GM19328 (cell line): ENCODE data around the gene GPATCH4.
"Not testable (repeated sequence)": the region's sequence is repeated elsewhere in the genome, so short reads cannot be mapped to it uniquely, and the experiment has no call there.

ENCODE experiments used
- ATAC-seq: cut with Tn5 transposase; IDR thresholded peaks from one replicate; pipeline ENCODE4 v1.9.1; 2021; ENCODE audit warnings: mild to moderate bottlenecking, moderate library complexity; ENCODE audit not compliant: unreplicated experiment

Gene GPATCH4

DNA sequence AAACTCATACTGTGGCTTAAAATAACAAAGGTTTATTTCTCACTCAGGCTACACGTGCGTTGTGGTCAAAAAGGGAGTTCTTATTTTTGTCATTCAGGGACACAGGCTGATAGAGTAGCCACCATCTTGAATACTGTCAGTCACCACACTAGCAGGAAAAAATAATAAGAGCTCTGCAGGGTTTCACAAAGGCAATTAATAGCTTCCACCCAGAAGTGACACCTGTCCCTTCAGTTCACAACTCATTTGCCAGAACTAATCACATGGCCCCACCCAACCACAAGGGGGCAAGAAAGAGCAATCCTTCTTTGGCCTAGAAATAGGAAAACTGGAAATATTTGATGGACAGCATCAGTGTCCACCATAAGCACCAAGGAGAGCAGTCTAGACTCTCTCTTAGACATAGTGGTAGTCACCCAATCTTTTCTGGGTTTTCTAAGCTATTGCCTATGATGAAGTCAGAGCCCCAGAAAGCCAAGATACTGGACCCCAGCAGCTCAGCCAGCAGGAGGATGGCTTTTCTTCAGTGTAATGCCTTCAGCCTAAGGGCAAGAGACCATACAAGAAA, 26.1 kb upstream of the GPATCH4 start:
- ATAC-seq = no peak

DNA sequence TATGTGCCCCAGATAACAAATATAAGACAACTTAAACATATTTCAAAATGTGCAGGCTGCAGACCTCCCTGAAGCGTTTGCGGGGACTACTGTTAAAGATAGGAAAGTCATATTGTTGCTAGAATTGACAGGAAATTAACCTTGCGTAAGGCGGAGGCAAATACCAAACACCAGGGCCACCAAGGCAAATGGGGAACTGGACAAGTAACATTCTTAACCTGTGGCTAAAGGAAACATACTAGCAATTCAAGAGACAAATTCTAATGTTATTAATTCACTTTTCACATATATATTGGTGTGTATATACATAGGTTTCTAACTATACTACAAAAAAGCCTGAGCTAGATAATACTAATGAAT, 24.8 kb upstream of the GPATCH4 start:
- no peak for ATAC-seq

DNA sequence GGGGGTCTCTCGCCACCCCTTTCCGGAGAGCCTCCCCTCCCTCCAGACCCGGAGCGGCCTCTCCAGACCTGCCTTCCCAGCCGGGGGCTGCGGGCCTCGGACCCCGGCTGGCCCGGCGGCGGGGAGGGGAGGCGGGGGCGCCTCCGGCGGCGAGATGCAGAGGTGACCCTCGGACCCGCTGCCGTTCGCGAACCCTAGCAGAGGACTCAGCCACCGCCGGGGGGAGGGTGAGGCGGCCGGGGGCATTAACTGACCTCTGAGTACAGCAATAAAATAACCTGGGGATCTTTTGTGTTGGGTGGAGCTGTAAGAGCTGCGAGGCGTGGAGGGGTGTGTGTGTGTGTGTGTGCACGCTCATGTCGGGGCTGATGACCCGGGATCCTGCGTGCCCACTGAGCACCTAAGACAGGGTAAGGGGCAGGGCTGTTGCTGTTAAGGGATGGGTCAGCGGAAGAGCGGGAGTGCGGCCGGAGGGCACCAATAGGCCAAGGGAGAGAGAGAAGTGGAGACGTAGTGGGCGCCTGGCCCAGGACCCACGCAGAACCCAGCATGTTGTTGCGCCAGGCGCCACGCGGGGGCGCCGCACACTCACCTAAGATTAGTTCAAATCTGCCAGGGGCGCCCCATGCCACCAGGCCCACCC, 24.3 kb upstream of the GPATCH4 start:
- ATAC-seq = no peak

DNA sequence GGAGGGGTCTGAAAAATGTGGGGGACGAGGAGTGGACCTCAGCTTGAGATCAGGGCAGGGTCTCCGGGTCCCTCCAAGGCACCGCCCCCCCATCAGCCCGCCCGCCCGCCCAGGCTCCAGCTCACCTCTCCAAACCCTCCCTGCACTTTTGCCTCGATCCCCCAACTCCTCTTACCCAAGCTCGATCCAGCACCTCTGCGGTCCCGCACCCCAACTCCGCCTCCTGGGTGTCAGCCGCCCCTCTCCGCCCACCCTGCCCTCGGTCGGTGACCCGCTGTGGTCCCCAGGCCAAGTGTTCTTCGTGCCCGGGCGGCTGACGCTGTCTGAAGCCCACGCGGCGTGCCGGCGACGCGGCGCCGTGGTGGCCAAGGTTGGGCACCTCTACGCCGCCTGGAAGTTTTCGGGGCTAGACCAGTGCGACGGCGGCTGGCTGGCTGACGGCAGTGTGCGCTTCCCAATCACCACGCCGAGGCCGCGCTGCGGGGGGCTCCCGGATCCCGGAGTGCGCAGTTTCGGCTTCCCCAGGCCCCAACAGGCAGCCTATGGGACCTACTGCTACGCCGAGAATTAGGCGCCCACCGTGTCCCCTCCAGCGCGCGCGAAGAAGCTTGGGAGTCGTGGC, 23.6 kb upstream of the GPATCH4 start:
- no peak for ATAC-seq

DNA sequence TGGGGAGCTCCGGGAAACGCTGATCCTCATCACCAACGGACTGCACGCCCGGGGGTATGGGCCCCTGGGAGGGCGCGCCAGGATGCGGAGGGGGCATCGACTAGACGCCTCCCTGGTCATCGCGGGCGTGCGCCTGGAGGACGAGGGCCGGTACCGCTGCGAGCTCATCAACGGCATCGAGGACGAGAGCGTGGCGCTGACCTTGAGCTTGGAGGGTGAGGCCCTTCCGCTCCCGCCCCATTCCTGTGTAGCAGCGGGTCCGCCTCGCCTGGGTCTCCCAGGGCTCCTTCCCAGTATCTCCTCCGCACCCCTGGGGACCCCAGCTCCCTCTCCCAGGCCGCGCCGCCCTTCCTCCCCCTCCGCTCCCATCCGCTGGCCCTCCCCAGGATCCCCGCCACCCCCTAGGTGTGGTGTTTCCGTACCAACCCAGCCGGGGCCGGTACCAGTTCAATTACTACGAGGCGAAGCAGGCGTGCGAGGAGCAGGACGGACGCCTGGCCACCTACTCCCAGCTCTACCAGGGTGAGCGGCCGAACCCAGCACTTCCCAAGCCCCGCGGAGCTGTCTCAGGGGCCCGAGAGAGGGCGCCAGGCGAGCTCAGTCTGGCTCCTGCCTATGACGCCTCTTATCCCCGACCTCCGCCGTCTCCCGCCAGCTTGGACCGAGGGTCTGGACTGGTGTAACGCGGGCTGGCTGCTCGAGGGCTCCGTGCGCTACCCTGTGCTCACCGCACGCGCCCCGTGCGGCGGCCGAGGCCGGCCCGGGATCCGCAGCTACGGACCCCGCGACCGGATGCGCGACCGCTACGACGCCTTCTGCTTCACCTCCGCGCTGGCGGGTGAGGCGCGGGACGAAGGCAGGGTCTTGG, 22.9 kb upstream of the GPATCH4 start:
- no peak for ATAC-seq

DNA sequence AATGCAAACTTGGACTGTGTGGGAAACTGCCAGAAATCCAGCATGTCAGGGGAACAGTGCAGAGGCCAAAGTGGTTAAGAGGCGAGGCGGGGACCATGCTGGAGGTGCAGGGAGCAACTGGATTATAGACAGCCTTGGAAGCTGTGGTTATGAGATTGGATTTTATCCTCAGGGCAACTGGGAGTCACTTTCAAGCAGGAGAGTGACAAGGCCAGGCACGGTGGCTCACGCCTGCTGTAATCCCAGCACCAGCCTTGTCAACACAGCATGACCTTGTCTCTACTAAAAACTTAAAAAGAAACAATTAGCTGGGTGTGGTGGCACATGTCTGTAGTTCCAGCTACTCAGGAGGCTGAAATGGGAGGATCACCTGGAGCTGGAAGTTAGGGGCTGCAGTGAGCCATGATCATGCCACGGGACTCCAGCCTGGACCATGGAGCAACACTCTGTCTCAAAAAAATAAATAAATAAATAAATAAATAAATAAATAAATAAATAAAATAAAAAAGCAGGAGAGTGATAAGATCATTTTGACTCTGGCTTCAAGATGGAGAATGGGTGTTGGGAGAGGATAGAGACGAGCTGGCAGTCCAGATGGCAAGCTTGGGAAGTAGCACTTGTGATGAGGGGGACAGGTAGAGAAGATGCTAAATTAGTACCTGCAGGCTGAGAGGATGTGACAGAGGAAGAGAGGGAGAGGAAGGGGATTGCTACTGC, 21.5 kb upstream of the GPATCH4 start:
- no peak for ATAC-seq

DNA sequence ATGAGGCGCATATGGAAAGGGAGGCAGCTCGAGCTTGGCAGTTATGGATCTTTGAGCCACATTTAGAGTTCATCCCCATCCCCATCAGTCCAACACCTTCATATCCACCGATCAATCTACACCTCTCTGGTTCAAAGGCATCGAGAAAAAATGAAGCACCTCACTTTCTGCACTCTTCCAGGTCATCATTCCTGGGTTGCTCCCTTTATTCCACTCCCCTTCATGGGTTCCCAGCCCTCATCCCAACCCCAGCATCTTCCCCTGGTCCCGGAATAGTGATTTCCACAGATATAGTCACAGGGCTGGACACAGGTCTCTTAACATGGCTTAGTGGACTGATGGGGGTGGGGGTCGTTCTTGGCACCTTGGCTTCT, 18.3 kb upstream of the GPATCH4 start:
- ATAC-seq = no peak

DNA sequence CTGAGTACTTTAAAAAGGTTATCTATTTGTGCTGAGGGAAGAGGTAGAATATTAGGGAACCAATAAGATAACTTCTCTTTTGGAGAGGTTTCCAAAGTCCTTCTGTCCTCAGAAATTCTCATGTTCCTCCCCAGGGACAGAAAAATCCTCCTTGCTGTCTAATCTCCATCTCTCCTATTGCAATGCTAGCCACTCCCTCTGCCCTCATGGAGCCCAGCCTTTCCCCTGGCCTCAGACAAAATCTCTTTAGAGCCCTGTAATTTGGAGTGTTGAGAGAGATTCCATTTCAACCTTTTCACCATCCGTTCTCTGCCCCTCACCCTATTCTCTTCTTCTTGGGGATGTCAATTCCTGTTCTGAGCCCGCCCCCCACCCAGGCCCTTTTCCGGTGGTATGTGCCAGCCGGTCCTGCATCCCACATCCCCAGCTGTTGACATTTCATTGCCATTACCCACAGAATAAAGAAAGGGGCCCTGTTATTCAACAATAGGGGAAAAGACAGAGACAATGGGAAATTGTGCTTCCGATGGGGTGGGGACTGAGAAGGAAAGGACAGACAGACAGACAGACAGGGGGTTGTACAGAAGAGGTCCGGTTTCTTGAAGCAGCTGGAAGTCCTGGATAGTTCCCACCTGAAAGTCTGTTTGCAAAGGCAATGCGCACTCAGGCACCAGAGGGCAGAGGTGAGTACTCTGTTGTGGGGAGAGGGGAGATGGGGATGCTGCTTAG, 17.7 kb upstream of the GPATCH4 start, which contains the start of gene HAPLN2:
HAPLN2 (plus strand) TSS at position 563 of the 729 bp plus-strand sequence. CDS start 4,076 bp downstream, outside the sequence.
- no peak for ATAC-seq

DNA sequence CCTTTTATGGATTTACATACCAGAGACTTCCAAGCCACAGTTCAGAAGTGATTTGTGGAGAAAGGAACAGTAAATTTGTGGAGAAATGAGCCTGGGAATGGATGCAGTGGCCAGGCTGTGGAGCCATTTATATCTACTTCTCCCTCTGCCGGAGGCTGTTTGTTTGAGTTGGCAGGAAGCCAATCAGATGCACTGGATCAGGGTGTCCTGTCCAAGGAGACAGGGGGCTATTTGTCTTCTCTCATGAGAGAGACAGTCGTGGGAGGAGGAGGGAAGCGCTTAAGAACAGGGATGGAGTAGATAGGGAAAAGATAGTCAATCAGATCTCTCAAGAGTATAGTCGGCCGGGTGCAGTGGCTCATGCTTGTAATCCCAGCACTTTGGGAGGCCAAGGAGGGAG, 15.2 kb upstream of the GPATCH4 start:
- no peak for ATAC-seq

DNA sequence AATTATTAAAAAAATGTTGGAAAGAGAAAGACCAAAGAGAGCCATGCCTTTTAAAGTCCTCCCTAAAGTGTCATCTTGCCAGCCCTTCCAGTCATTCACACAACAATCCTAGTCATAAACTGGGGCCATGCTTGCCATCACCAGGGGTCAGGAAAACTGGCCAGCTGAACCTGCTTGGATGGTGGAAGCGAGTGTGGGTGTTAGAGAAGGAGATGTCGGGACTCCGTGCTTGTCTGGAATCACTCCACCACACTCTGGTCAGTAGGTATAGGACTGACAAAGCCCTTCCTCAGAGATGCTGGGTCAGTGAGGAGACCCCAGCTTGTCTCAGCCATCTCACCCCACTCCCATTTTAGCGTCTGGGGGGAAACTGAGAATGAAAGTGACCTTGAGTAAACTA, 14.7 kb upstream of the GPATCH4 start:
- ATAC-seq = no peak

DNA sequence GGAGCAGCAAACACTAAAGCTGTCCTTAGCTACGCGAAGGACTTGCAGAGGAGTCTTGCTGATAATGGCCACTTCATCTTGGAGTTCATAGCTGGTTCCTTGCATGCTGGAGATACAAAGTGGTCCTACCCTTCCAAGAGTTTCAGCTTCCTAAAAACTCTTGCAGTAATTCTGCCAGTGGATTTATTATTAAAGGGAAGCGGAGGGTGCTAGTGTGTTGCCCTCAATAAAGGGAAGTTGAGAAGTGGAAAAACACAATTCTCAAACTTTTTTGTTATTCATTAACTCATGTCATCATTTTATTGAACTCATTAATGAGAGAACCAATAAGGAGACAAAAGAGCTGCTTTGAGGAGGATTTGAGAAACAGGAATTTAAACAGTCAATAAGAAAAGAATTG, 11.4 kb upstream of the GPATCH4 start:
- ATAC-seq = no peak

DNA sequence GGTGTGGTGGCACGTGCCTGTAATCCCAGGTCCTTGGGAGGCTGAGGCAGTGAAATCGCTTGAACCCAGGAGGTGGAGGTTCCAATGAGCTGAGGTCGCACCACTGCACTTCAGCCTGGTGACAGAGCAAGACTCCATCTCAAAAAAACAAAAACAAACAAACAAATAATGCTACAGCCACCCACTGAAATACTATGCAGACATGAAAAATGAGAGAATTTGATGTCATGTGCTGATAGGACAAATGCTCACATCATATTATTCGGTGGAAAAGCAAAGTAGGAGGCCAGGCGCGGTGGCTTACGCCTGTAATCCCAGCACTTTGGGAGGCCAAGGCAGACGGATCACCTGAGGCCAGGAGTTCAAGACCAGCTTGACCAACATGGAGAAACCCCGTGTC, 8.8 kb upstream of the GPATCH4 start:
- ATAC-seq = not testable (repeated sequence)

DNA sequence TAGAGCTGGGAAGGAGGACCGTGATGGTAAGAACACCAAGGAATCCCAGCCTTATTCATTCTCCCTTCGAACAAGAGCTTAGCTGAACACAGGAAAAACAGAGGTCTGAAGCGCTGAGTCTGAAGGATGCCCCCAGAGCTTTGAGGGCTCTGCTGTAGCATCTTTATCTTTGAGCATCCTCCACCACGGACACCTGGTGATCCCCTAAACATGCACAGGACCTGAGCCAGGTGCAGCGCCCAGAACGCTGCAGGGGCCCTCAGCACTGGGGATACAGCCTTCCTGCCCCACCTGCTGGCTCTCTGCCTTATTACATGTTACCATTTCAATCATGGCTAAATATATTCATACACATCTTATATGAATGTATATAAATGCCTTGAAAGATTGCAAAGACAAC, 7.7 kb upstream of the GPATCH4 start:
- ATAC-seq = no peak

DNA sequence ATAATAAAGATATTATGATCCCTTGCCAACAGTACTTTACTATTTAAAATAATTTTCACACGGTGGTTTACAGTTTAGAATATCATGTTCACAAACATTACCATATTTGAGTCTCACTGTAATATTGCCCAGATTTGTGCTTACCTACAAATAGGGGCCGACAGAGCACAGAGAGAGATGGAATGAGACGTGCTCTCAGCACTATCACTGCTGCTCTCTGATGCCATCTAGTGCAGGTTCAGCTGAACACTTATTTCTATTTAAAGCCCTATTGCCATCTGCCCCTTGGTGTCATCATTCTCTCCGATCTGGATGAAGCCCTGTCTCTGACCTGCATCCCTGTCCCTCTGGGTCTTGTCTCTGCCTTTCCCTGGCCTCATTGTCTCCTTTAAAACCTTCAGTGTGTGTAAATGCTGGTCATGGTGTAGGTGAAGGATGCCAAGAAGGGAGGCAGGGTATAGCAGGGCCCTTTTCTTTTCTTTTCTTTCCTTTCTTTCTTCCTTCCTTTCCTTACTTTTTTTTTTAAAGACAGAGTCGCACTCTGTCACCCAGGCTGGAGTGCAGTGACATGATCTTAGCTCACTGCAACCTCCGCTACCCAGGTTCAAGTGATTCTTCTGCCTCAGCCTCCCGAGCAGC, 6.9 kb upstream of the GPATCH4 start:
- no peak for ATAC-seq

DNA sequence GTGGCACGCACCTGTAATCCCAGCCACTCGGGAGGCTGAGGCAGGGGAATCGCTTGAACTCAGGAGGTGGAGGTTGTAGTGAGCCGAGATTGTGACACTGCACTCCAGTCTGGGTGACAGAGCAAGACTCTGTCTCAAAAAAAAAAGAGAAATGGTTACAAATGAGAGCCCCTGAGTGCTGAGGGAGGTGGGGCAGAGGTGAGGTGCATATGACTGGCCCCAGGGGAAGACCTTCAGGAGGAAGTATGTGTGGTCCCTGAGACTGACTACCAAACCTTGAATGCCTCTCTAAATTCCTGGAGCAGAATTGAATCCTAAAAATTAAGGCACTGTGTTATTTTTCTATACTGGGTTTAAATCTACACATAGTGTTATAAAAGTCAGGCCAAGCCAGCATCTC, 6.1 kb upstream of the GPATCH4 start:
- ATAC-seq = not testable (repeated sequence)

DNA sequence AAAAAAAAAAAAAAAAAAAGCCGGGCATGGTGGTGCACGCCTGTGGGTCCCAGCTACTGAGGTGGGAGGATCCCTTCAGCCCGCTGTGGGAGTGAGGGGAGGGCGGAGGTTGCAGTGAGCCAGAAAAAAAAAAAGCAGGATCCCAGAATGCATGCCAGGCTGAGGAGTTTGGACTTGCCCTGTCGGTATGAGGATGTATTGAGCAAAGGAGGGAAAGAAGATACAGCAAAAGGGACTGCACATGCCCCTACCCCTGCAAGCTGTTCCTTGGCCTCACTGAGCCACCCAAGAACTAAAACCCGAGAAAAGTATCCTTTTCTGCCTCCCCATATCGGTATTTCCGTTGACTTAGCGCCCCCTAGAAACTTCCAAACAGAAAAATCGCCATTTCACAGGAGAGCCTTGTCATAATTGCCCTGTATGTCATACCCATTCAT, 1.3 kb upstream of the GPATCH4 start:
- ATAC-seq = no peak

DNA sequence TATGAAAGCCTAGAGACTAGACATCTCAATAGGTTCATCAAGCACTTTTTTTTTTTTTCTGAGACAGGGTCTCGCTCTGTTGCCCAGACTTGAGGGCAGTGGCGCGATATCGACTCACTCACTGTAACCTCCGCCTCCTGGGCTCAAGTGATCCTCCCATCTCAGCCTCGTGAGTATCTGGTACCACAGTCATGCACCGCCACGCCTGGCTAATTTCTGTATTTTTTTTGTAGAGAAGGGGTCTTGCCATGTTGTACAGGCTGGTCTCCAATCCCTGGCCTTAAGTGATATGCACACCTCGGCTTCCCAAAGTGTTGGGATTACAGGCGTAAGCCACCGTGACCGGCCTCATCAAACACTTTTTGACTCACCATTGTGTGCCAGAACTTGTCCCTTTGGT, 613 bp upstream of the GPATCH4 start:
- peak; percentile 32 for ATAC-seq

DNA sequence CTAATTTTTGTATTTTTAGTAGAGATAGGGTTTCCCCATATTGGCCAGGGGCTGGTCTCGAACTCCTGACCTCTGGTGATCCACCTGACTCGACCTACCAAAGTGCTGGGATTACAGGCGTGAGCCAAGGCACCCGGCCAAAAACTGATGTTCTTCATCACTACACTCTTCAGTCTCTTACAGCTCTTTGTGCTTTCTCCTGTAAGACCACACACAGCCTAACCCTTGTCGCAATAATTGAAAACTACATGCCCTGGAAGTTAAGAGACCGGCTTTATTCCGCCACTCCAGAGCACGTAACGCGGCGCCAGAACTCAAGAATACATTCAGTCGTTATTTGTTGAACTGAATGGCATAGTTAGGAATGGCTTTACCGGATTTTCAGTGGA, 552 bp downstream of the GPATCH4 start:
- no peak for ATAC-seq

DNA sequence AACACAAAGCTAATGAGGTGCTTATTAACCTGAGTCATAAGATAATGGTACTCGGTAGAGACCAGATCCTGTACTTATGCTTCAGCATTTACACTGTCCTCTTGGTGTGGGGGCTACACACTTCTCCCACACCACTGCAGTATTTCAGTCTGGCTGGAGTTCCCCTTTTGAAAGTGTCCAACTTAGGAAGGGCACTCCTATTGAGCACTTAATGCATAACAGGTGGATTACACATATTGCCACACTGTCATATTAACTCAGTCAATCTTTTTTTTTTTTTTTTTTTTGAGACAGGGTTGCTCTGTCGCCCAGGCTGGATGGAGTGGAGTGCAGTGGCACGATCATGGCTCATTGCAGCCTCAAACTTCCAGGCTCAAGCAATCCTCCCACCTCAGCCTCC, 1.5 kb downstream of the GPATCH4 start:
- ATAC-seq = no peak
